Spleen (tissue), 7 donors: ENCODE results near the gene RFX2.

Source experiments
- POLR2A ChIP-seq, 3 donors: fragments of 450-650 bp; IDR thresholded peaks; one replicate each; pipeline ENCODE4 v1.5.1; 2017; ENCODE audit warnings: antibody characterized with exemption in 3 of 3, mild to moderate bottlenecking in 1 of 3
- TF ChIP-seq, protein P1 (sequence below), 11 experiments: fragments of 200-600 bp in 7 of 11; fragments of 450-650 bp in 4 of 11; sonication (generic) in 4 of 11; IDR thresholded peaks in 8 of 11; conservative IDR thresholded peaks in 3 of 11; 1 replicate in 7 of 11; 2 replicates in 4 of 11; pipeline versions ENCODE4 v1.4.0 to v1.8.0; 2016 to 2021; ENCODE audit warnings: antibody characterized with exemption in 11 of 11, inconsistent platforms in 4 of 11, mild to moderate bottlenecking in 1 of 11
- donor health status: DM: no; HTN: no; CAD: no; lungs with moderate emphysema.
- donor health status: DM: no; HTN: no; CAD: no.
- donor health status: DM: no; HTN: no; CAD: no.

DNA sequence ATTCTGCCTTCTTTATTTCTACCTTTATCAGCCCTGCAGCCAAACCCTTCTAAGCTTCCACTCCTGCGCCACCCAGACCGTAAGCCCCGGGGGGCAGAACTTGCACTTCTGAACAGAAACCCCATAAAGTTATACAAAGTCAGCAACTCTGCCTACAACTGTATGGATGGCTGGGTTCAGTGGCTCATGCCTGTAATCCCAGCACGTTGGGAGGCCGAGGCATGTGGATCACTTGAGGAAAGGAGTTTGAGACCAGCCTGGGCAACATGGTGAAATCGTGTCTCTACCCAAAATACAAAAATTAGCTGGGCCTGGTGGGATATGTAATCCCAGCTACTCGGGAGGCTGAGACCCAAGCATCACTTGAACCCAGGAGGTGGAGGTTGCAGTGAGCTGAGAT lies 142.7 kb downstream of the RFX2 start:
- TF ChIP-seq POLR2A (IDR thresholded peaks at IDR 0.05), result no peak
- TF ChIP-seq, protein P1, sequence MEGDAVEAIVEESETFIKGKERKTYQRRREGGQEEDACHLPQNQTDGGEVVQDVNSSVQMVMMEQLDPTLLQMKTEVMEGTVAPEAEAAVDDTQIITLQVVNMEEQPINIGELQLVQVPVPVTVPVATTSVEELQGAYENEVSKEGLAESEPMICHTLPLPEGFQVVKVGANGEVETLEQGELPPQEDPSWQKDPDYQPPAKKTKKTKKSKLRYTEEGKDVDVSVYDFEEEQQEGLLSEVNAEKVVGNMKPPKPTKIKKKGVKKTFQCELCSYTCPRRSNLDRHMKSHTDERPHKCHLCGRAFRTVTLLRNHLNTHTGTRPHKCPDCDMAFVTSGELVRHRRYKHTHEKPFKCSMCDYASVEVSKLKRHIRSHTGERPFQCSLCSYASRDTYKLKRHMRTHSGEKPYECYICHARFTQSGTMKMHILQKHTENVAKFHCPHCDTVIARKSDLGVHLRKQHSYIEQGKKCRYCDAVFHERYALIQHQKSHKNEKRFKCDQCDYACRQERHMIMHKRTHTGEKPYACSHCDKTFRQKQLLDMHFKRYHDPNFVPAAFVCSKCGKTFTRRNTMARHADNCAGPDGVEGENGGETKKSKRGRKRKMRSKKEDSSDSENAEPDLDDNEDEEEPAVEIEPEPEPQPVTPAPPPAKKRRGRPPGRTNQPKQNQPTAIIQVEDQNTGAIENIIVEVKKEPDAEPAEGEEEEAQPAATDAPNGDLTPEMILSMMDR (IDR thresholded peaks at IDR 0.05 in 8 of 11, conservative IDR thresholded peaks at IDR 0.05 in 3 of 11), result no peak
